ENCODE results near the gene VSIG10L. TPM values are rescaled to one million over a fixed set of nuclear protein-coding genes. Genes with fewer than 3 reads are reported as not detected.
A peak's percentile ranks its signal among the peaks of the same experiment; 100 is the strongest.

VSIG10L gene
- total RNA-seq, 2 donors from 2014 or later = 2.0 to 2.9 TPM

DNA sequence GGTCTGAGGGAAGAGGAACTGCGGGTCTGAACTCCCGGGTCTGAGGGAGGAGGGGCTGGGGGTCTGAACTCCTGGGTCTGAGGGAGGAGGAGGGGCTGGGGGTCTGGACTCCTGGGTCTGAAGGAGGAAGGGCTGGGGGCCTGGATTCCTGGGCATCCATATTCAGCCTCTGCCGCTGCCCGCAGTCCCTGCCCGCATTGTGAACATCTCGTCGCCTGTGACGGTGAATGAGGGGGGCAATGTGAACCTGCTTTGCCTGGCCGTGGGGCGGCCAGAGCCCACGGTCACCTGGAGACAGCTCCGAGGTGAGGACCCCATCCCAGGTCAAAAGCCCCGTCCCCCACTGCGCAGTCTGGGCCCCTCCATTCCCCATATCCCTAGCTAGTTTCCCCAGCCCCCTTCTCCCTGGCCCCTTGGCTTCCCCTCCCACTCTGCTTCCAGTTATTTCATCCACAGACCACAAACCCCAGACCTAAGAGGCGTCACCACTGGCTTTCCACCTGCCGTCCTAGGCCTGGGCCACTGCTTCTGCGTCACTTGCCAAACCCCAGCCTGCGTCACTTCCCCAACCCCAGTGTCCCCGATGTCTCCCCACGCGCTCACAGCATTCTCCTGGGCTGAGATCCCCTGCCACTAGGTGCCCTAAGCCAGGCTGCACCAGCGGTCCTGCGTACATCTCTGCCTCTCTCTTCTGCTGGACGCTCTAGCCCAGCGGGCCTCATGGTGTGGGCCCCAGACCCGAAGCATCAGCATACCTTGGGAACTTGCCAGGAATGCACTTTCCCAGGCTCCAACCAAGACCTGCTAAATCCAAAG is 16.6 kb downstream of the VSIG10L start:
- DNase-seq (ENCODE audit: low spot score) = peak; percentile 74
- intact Hi-C loops (cut with DNase I) = no loop called here

DNA sequence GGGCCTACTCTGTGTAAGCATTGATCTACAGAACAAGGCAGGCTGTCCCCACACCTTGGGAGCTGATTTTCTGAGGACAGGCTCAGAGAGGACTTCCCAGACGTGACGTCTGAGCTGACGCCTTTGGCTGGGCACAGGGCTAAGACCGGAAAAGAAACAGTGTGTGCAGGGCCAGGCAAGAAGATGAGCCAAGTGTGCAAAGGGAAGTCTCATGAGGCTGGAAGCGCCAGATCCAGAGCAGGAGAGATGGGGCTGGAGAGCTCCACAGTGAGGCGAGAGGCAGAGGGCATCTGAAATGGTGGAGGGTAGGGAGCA is 17.8 kb downstream of the VSIG10L start:
- peak; percentile 83 for DNase-seq (ENCODE audit: low spot score)
- intact Hi-C loops (cut with DNase I) = no loop called here

DNA sequence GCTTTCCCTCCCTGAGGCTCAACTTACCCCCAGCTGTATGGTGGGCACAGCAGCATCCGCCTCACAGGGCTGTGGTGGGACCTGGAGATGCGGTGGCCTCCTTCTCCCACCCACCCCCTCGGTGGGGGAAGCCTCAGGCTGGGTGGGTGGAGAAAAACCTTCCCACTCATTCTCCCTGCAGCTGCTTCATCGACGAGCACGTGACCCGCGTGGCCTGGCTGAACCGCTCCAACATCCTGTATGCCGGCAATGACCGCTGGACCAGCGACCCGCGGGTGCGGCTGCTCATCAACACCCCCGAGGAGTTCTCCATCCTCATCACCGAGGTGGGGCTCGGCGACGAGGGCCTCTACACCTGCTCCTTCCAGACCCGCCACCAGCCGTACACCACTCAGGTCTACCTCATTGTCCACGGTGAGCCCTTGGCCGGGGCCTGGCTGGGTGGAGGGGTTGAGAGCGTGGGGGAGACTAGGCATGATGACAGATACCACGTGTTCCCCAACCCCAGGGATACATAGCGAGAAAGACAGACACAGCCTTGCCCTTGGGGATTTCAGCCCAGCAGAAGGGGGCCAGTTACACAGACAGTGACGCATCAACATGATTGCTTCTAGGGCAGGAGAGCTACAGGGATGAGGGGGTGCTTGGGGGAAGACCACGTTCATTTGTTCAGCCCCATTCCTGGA is 18.3 kb downstream of the VSIG10L start:
- intact Hi-C loops (cut with DNase I) = no loop called here
- peak; percentile 68 for DNase-seq (ENCODE audit: low spot score)

DNA sequence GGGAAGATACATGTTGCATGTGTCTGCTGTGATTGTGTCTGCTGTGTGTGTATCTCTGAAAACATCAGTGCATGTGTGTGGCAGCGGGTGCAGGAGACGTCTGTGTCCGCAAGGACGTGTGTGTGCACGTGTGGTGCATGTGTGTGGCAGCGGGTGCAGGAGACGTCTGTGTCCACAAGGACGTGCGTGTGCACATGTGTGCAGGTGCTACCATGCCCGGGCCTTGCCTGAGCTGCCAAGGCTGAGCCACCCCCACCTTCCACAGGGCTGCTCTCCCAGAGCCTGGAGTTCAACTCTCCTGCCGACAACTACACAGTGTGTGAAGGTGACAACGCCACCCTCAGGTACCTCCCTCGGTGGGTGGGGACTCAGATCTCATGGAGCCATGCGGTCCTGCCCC is 20.1 kb downstream of the VSIG10L start:
- peak; percentile 64 for DNase-seq (ENCODE audit: low spot score)
- intact Hi-C loops (cut with DNase I) = no loop called here

DNA sequence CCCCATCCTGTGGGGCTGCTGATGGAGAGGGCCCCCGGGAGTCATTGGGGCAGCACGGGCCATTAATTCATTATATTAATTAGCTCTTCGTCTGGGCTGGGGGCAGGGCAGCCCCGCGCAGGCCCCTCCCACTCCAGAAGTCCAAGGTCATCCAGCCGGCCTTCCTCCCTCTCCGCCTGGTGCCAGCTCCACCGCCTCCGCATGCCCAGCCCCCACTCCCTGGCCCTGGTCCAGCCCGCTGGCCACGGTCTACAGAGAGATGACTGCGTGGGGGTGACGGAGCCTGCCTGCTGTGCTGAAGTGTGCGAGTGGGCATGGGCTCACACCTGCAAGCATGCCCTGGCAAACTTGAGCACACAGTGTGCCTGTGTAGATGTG is 21.7 kb downstream of the VSIG10L start:
- intact Hi-C loops (cut with DNase I) = no loop called here
- no peak for DNase-seq (ENCODE audit: low spot score)

DNA sequence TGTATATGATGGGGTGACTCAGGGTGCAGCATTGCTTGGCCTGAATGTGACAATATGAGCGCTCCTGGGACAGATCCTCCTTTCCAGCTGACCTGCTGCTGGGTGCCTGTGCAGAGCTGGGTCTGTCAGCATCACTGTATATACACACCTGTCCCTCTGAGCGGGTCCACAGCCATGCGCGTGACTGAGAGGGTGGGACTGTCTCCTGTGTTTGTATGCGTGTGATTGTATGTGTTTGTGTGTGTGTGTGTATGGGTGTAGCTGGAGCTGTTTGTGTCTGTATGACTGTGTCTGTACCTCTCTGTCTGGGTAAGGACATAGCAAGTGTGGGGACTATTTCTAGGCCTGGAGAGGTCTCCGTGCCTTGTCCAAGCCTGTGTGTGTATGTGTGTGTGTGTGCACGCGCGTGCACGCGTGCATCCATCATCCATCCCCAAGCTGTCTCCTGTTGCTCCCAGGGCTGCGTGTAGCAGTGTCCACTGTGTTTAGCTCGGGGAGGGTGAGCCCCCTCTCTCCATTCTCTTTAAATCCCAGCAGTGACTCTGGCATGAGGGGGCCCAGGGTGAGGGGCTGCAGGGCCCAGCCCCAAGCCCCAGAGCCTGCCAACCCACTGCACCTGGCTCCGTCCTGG is 22.2 kb downstream of the VSIG10L start:
- no peak for DNase-seq (ENCODE audit: low spot score)
- intact Hi-C loops (cut with DNase I) = no loop called here

DNA sequence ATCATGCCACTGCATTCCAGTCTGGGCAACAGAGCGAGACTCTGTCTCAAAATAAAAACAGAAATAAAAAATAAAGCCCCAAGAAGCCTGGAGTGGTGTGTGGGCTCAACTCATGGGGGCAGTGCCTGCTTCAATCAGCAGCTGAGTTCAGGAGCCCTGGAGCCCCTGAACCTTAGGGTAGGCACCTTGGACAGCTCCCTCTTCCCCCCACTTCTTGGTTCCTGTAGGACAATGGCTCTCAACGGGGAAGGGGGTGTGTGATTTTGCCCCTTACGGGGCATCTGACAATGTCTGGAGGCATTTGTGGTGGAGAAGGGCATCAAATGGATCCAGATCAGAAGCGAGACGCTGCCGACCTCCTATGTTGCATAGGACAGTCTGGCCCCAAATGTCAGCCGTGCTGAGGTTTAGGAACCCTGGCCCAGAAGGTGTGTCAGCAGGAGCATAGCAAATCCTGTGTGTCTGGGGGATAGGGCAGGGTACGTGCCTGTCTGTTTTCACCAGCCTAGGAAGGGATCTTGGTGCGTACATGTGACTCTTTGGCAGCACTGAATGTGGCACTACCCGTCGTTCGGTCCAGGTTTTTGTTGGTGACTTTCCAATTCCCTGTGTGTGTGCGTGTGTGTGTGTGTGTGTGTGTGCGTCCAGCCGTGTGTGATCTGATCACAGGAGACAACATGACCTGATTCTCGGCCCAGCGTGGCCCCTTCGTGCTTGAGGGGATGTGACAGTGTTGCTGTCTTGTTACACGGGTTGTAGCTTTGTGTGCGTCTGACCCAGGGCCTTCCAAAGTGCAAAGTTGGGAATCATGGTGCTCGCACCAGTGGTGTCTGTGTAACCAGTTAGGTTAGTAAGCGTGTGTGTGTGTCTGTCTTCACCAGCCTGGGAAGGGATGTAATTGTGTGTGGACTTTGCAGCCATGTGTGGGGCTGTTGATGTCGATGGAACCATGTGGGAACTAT is 23.0 kb downstream of the VSIG10L start:
- intact Hi-C loops (cut with DNase I) = no loop called here

DNA sequence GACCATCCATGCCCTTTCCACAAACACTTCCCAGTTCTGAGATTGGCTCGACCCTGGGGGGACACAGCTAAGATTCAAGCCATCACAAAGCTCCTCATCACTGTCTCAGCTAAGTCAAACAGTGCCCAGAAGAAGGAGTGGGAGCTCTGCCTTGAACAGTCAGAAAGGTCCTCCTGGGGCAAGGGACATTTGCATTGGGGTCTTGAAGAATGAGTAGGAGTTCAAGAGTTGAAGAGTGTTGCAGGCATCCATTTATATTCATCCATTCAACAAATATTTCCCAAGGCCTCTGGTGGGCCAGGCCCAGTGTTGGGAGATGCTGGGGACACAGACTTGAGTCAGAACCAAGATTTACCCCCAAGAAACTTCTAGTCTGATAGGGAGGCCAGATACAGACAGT is 24.0 kb downstream of the VSIG10L start:
- no peak for DNase-seq (ENCODE audit: low spot score)
- intact Hi-C loops (cut with DNase I) = no loop called here

More for the DNA sequence above, 23.0 kb downstream of the VSIG10L start:
- no peak for DNase-seq (ENCODE audit: low spot score)

DNA sequence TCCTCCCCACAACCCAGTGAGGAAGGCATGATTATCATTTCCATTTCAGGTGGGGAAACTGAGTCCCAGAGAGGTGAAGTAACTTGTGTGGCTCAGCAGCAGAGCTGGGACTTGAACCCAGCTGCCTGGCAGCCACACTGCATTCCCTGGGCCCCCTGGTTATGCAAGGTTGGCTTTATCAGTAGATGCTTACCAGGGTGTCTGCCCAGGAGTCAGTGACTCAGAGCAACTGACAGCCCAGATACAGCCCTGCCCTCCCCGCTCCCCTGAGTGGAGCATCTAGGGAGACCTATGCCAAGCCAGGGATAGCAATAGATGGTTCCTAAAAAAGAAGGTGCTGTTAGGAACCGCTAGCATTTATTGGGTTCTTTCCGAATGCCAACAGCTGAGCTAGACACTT is 24.6 kb downstream of the VSIG10L start:
- no peak for DNase-seq (ENCODE audit: low spot score)
- intact Hi-C loops (cut with DNase I) = no loop called here

DNA sequence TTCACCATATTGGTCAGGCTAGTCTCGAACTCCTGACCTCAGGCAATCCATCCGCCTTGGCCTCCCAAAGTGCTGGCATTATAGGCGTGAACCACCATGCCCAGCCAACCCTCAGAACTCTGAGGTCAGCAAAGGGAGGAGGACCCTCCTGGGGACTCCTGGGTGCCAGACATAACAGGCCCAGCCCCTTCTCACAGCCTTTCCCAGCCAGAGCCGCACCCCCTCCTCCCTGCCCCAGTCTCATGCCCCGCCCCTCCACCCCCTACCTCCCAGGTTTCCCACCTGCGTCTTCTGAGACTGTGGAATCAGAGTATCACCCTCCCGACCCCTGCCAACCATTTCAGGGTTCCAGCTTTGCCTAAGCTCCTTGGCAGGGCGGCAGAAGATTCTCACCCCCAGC is 25.3 kb downstream of the VSIG10L start:
- DNase-seq (ENCODE audit: low spot score) = no peak
- intact Hi-C loops (cut with DNase I) = no loop called here

DNA sequence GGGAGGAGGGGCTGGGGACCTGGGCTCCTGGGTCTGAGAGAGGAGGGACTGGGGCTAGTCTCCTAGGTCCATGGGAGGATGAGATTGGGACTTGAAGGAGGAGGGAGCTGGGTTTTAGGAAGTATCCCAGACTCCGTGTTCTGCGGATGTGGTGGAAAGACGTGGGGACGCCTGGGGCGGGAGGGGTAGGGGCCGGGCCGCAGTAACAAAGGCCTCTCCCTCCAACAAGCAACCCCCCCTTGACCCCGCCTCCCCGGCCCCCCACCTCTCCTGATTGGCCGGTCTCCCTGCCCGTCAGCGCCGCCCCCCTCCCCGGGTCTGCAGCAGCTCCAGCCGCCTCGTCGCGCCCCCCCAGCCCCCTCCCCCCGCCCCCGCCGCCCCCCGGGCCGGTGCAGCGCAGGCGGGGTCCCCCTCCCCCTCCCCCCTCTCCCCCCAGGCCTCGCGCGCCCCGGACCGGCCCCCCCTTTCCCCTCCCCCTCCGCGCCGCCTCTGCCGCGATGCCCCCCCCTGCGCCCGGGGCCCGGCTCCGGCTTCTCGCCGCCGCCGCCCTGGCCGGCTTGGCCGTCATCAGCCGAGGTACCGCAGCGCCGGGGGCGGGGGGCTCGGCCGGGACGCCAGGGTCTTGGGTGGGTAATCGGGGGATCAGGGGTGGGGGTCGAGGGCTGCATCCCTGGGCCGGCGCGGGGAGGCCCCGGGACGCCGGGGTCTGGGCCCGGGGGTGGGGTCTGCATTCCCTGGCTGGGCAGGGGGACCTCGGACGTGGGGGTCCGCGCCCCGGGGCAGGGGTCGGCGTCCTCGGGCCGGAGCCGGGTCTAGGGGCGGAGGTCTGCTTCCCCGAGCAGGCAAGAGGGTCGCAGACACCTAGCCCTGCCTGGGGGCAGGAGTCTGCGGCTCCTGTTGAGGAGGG is 30.3 kb downstream of the VSIG10L start, which contains the start of gene IGLON5:
Gene IGLON5, plus strand, starts transcription at position 294 of the 907 bp plus-strand sequence. Its CDS starts 204 bp downstream, at position 498.
- intact Hi-C loops (cut with DNase I) = no loop called here
- DNase-seq (ENCODE audit: low spot score) = peak; percentile 76

DNA sequence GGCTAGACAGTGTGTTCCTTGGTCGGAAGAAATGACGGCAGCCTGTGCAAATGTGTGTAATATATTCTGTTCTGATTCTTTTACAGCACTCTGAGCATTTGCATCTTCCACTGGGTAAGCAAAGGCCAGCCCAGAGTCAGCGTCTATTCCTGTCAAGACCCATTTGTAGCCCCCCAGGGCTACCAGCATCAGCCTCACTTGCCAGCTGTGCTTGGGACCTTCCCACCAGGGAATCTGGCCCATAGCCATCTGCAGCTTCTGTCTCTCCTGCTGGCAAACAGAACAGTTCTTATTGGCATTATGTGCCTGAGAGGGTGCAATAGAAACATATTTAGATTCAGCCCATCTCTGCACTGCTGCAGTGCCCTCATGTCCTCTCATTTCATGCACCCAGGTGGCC is 36.5 kb downstream of the VSIG10L start:
- intact Hi-C loops (cut with DNase I) = no loop called here
- peak; percentile 35 for DNase-seq (ENCODE audit: low spot score)

DNA sequence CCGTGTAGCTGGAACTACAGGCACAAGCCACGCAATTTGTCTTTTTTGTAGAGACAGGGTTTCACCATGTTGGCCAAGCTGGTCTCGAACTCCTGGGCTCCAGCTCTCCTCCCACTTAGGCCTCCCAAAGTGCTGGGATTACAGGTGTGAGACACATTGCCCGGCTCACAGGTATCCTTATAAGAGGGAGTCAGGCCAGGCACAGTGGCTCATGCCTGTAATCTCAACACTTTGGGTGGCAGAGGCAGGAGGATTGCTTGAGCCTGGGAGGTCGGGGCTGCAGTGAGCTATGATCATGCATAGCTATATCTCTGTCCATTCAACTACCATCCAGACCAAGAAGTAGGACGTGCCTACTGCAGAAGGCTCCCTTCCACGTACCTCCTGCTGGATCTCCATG is 40.7 kb downstream of the VSIG10L start:
- intact Hi-C loops (cut with DNase I) = no loop called here
- DNase-seq (ENCODE audit: low spot score) = no peak

DNA sequence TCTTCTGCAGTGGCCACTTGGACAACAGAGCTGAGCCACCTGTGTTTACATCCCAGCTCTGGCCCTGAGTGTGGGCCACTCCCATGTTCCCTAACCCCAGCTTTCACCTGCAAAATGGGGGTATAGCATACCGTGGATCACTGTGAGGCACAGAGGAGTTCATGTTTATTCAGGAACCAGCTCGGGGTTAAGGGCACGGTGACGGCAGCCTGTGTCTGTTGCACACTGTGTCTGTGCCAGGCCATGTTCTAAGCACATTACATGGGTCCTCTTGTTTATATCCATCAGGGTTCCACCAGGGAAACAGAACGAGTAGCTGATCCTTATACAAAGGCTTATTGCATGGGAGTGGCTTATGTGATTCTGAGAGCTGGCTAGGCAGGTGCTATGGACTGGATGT is 44.5 kb downstream of the VSIG10L start:
- DNase-seq (ENCODE audit: low spot score) = no peak
- intact Hi-C loops (cut with DNase I) = no loop called here

DNA sequence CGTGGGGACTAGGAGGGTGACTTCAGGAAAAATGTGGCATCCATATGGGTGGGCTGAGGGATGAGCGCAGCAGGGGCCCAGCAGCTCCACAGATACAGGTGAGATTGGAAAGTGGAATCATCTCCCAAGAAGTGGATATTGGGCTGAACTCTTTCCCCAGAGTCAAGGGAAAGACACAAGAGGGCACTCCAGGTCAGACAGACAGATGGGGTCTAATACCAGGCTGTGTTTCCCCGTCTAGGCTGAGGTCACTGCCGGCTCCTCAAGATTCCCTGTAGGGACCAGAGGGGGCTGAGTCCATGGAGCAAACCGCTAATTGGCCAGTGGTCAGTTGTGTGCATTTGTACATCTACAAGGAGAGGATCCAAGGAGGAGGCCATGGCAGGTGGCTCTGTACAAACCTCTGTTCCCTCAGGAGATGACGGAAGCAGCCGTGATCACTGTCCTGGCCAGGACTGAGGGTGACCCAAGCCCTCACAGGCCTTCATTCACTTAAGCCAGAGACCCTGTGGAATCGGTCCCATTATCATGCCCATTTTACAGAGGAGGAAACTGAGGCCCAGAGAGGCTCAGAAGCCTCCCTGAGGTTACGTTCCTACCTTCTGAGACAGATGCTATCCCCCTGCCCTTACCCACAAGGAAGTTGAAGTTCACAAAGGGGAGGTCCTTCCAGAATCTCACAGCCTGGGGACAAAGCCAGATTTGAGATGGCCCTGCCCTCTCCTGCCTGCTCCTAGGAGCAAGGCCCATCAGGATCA is 45.4 kb downstream of the VSIG10L start:
- no peak for DNase-seq (ENCODE audit: low spot score)
- intact Hi-C loops (cut with DNase I) = no loop called here

DNA sequence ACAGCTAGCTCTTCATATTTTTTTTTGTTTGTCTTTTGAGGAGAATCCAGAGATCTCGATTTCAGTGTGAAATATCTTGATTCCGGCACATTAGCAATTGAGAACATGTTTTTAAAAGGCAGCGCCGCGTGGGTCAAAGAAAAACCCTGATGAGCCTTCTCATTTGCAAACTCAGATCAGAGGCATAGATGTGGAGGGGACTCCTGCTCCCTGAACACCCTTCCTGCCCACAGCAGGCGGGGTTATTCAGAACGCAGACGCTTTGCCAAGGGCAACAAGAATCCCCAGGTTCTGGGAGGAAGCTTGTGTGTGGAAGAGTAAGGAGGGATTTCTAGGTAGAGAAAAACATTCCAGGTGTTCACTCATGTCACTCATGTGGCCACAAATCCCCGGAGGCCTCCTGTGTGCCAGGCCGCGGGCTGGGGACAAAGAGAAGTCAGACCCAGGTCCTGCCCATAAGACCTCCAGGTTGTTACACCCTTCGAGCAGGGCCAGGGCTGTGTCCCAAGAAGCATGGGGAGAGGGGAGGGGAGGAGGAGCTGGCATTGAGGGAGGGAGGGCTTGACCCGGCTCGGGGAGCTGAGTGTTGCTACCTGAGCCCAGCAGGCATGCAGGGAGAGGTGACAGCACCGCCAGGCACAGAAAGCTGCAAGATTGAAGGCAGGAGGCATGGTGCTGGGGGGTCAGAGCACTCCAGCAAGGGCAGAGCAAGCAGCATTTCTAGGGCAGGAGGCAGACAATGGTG is 46.4 kb downstream of the VSIG10L start:
- DNase-seq (ENCODE audit: low spot score) = no peak
- intact Hi-C loops (cut with DNase I) = no loop called here

DNA sequence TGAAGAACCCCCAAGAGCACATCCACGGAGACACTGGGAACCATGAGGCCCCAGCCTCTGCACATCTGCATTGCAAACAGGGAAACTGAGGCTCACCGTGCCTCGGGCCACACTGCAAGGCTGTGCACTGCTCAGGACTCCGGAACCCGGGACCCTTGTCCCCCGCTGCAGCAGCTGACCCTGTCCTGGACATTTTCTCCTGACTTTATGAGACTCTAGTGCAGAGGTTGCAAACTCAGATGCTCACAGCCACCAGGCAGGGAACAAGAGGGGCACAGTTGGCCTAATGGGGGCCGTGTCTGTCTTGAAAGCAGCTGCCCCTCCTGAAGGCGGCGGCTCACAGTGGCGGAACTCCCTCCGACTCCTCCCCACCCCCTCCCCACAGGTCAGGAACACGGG is 47.0 kb downstream of the VSIG10L start:
- intact Hi-C loops (cut with DNase I) = no loop called here
- no peak for DNase-seq (ENCODE audit: low spot score)

All from posterior vena cava (tissue), 2 donors.